Psoas muscle (tissue), 8 donors: ENCODE measurements around the gene KIF18A. TPM values are rescaled to one million over a fixed set of nuclear protein-coding genes. Genes with fewer than 3 reads are reported as not detected.

ENCODE experiments used
- ATAC-seq, 4 donors: fragments of 200-7000 bp; cut with Tn5 transposase; one replicate each; pipeline ENCODE4 v1.9.1; 2020; ENCODE audit warnings: moderate library complexity in 3 of 4, mild to moderate bottlenecking in 2 of 4
- DNase-seq, 2 donors: peaks; one replicate each; pipeline ENCODE4 v3.0.0-alpha.2; 2020
- H3K27ac ChIP-seq: fragments of 200-600 bp; one replicate; pipeline ENCODE4 v1.8.0; 2022
- H3K27me3 ChIP-seq, 3 donors: fragments of 200-600 bp in 1 of 3; one replicate each; pipeline versions ENCODE4 v1.6.1 to v1.8.0; 2013 to 2022; ENCODE audit warnings: low read length in 2 of 3, mild to moderate bottlenecking in 2 of 3, moderate library complexity in 1 of 3; ENCODE audit not compliant: insufficient read depth in 3 of 3
- H3K36me3 ChIP-seq, 2 donors: fragments of 200-600 bp in 1 of 2; one replicate each; pipeline versions ENCODE4 v1.6.1 to v1.8.0; 2013 to 2022; ENCODE audit warnings: low read depth in 1 of 2, mild to moderate bottlenecking in 1 of 2, moderate library complexity in 1 of 2; ENCODE audit not compliant: insufficient read depth in 1 of 2
- H3K4me1 ChIP-seq: fragments of 200-600 bp; one replicate; pipeline ENCODE4 v1.8.0; 2022
- H3K4me3 ChIP-seq: fragments of 200-600 bp; one replicate; pipeline ENCODE4 v1.8.0; 2022; ENCODE audit warnings: mild to moderate bottlenecking
- H3K9me3 ChIP-seq: fragments of 200-600 bp; one replicate; pipeline ENCODE4 v1.8.0; 2022
- CTCF ChIP-seq: fragments of 200-600 bp; IDR thresholded peaks from one replicate; pipeline ENCODE4 v1.8.0; 2022; ENCODE audit warnings: antibody characterized with exemption
- WGBS, 3 donors: extraction: QIAGEN DNeasy Blood & Tissue Kit; methylation state at CpG; one replicate each; pipeline versions ENCODE4 v1.1.6 to v1.1.7; 2013; 5-methylcytosine and 5-hydroxymethylcytosine counted together
- intact Hi-C, 2 donors: fragments of 100-400 bp; cut with DNase I; formaldehyde crosslinking; loops; one replicate each; pipeline versions ENCODE4 v1.11.0 to v1.14.2; 2022
- polyA plus RNA-seq, 3 donors: library from polyadenylated mRNA; stranded (reverse); fragments of 200-250 nt; gene quantifications; one replicate each; pipeline ENCODE4 v1.2.3, GENCODE V29; 2013
- total RNA-seq, 4 donors: library from RNA; stranded (reverse); fragmentation: NEBNext Ultra II Directional in 2 of 4; extraction: Animal tissue kit (Norgen Biotek cat#: 25700) in 2 of 4; gene quantifications; one replicate each; pipeline versions ENCODE4 v1.2.1 to v1.2.4, GENCODE V29; 2021 to 2023
- donor health status: healthy with polysubstance abuse.
- donor health status: DM: no; HTN: no; CAD: no; lungs with moderate emphysema.
- donor health status: Bipolar disorder and iron deficiency.
- donor health status: healthy.
- donor health status: DM: yes; HTN: yes; CAD: no.
- donor health status: DM: no; HTN: no; CAD: no.
- donor health status: DM: no; HTN: no; CAD: no.
- donor health status: DM: yes; HTN: yes; CAD: no.

The KIF18A gene
- total and polyA plus RNA-seq, 7 donors = 0.15 to 0.53 (median 0.46) TPM; not detected in 2

- Histone ChIP-seq H3K4me3 (peak overlapping the region; percentile 81), H3K9me3 (no peaks in the 10 kb centered on the region), H3K4me1 (peaks cover 27% of the 10 kb centered on the region), H3K36me3 (peaks cover 0 to 17% of the 10 kb centered on the region in 2 donors), H3K27ac (peak overlapping the region; percentile 84), H3K27me3 (no peaks in the 10 kb centered on the region)
- no peak for TF ChIP-seq CTCF
- intact Hi-C loops = no loop called here
- WGBS, 3 donors = 0 to 1% (median 0%) methylated on average over 31 of the region's 31 CpGs
- peak; percentile 63 to 84 for DNase-seq
- ATAC-seq = peak; percentile 47 to 77 (median 64)
Observed at GRCh38 chr11:28110108-28110820, 2.3 kb upstream of the KIF18A start.

GRCh38 chr11:28108958-28109357 is 1.0 kb upstream of the KIF18A start:
- peak overlapping the region; percentile 84 for H3K27ac ChIP-seq
- TF ChIP-seq CTCF = no peak
- intact Hi-C loops = loop anchor here in 1 of 2 donors (5.0 kb wide), 1 partner anchor 602 kb away; the partner anchor contains the start of gene LIN7C
- ATAC-seq (no peak), DNase-seq (no peak)
- H3K9me3 ChIP-seq = no peaks in the 10 kb centered on the region
- H3K4me3 ChIP-seq = peak overlapping the region; percentile 81
- H3K36me3 ChIP-seq = peaks cover 0 to 5% of the 10 kb centered on the region in 2 donors
- H3K4me1 ChIP-seq = peaks cover 27% of the 10 kb centered on the region
- WGBS, 3 donors = 52 to 57% (median 52%) methylated on average over 3 of the region's 3 CpGs
- no peaks in the 10 kb centered on the region for H3K27me3 ChIP-seq

GRCh38 chr11:28107191-28107749 is 686 bp downstream of the KIF18A start:
- H3K4me1 ChIP-seq = peaks cover 27% of the 10 kb centered on the region
- H3K27ac ChIP-seq = peak overlapping the region; percentile 84
- DNase-seq (no peak), ATAC-seq (no peak)
- no peaks in the 10 kb centered on the region for H3K9me3 ChIP-seq
- no peaks in the 10 kb centered on the region for H3K36me3 ChIP-seq
- intact Hi-C loops = loop anchor here in 1 of 2 donors (5.0 kb wide), 1 partner anchor 600 kb away; the partner anchor contains the start of gene LIN7C
- 1 to 2% (median 1%) methylated on average over 11 of the region's 11 CpGs for WGBS, 3 donors
- peak overlapping the region; percentile 81 for H3K4me3 ChIP-seq
- no peak for TF ChIP-seq CTCF
- H3K27me3 ChIP-seq = no peaks in the 10 kb centered on the region

- no peak for ATAC-seq
- intact Hi-C loops = loop anchor here in 1 of 2 donors (5.0 kb wide), 1 partner anchor 599 kb away; the partner anchor contains the start of gene LIN7C
- 80% methylated on average over 14 of the region's 14 CpGs for WGBS, 3 donors
Observed at GRCh38 chr11:28106353-28107043, 1.5 kb downstream of the KIF18A start.

More at GRCh38 chr11:28106353-28107043, 1.5 kb downstream of the KIF18A start:
- no peaks in the 10 kb centered on the region for H3K27me3 ChIP-seq
- no peak overlapping the region for H3K27ac ChIP-seq
- no peak overlapping the region for H3K4me3 ChIP-seq
- peaks cover 25% of the 10 kb centered on the region for H3K4me1 ChIP-seq
- DNase-seq = no peak
- TF ChIP-seq CTCF = no peak
- H3K36me3 ChIP-seq = no peaks in the 10 kb centered on the region
- H3K9me3 ChIP-seq = no peaks in the 10 kb centered on the region
